ENCODE measurements around the gene SLC24A3.

The SLC24A3 gene

GRCh38 chr20:19683822-19684221 lies 471.4 kb downstream of the SLC24A3 start:
- no peak for DNase-seq (ENCODE audit: extremely low read depth, low read depth)
- no peak overlapping the region for H3K4me3 ChIP-seq (replicated peaks; ENCODE audit: low read depth, low read length)
- TF ChIP-seq CTCF (IDR thresholded peaks at IDR 0.05; ENCODE audit: low read depth, low read length, missing control alignments) = no peak

GRCh38 chr20:19688031-19688806 lies 475.8 kb downstream of the SLC24A3 start:
- no peak overlapping the region for H3K4me3 ChIP-seq (replicated peaks; ENCODE audit: low read depth, low read length)
- peak; percentile 67 for TF ChIP-seq CTCF (IDR thresholded peaks at IDR 0.05; ENCODE audit: low read depth, low read length, missing control alignments)
- DNase-seq (ENCODE audit: extremely low read depth, low read depth) = peak; percentile 54

- TF ChIP-seq CTCF (IDR thresholded peaks at IDR 0.05; ENCODE audit: low read depth, low read length, missing control alignments) = no peak
- no peak for DNase-seq (ENCODE audit: extremely low read depth, low read depth)
- no peak overlapping the region for H3K4me3 ChIP-seq (replicated peaks; ENCODE audit: low read depth, low read length)
Measured at GRCh38 chr20:19690462-19690861, 478.0 kb downstream of the SLC24A3 start.

GRCh38 chr20:19691125-19691524 lies 478.7 kb downstream of the SLC24A3 start:
- H3K4me3 ChIP-seq (replicated peaks; ENCODE audit: low read depth, low read length) = no peak overlapping the region
- no peak for DNase-seq (ENCODE audit: extremely low read depth, low read depth)
- no peak for TF ChIP-seq CTCF (IDR thresholded peaks at IDR 0.05; ENCODE audit: low read depth, low read length, missing control alignments)

- DNase-seq (ENCODE audit: extremely low read depth, low read depth) = no peak
- TF ChIP-seq CTCF (IDR thresholded peaks at IDR 0.05; ENCODE audit: low read depth, low read length, missing control alignments) = no peak
- H3K4me3 ChIP-seq (replicated peaks; ENCODE audit: low read depth, low read length) = no peak overlapping the region
Measured at GRCh38 chr20:19692100-19692499, 479.7 kb downstream of the SLC24A3 start.

- TF ChIP-seq CTCF (IDR thresholded peaks at IDR 0.05; ENCODE audit: low read depth, low read length, missing control alignments) = peak; percentile 86
- H3K4me3 ChIP-seq (replicated peaks; ENCODE audit: low read depth, low read length) = no peak overlapping the region
- no peak for DNase-seq (ENCODE audit: extremely low read depth, low read depth)
Measured at GRCh38 chr20:19692685-19693119, 480.3 kb downstream of the SLC24A3 start.
